GM19240 (cell line): ENCODE measurements around the gene AP5B1.

Experiments used
- DNase-seq: peaks from one replicate; pipeline ENCODE4 v3.0.0; 2011; ENCODE audit warnings: low spot score; ENCODE audit not compliant: insufficient read length

Gene AP5B1

GRCh38 chr11:65780770-65781151, at the start of gene AP5B1:
TSS of gene AP5B1 (minus strand) at chr11:65780976. CDS start at chr11:65780591, 385 bp downstream.
- DNase-seq: peak; percentile 84

- DNase-seq: no peak
Measured at GRCh38 chr11:65829459-65829858, 48.7 kb upstream of the AP5B1 start.

GRCh38 chr11:65826984-65827735, 46.4 kb upstream of the AP5B1 start:
- DNase-seq: no peak

GRCh38 chr11:65822776-65823528, 42.2 kb upstream of the AP5B1 start:
- no peak for DNase-seq

GRCh38 chr11:65821107-65821506, 40.3 kb upstream of the AP5B1 start:
- DNase-seq: no peak

GRCh38 chr11:65817835-65818680, 37.3 kb upstream of the AP5B1 start:
- peak; percentile 82 for DNase-seq

- no peak for DNase-seq
Measured at GRCh38 chr11:65817312-65817834, 36.6 kb upstream of the AP5B1 start.

- DNase-seq: no peak
Measured at GRCh38 chr11:65816696-65817095, 35.9 kb upstream of the AP5B1 start.

- DNase-seq: no peak
Measured at GRCh38 chr11:65814986-65815565, 34.3 kb upstream of the AP5B1 start.

- no peak for DNase-seq
Measured at GRCh38 chr11:65814131-65814985, 33.6 kb upstream of the AP5B1 start.

GRCh38 chr11:65811764-65812475, 31.1 kb upstream of the AP5B1 start:
- no peak for DNase-seq

GRCh38 chr11:65810046-65810868, 29.5 kb upstream of the AP5B1 start:
- no peak for DNase-seq

- no peak for DNase-seq
Measured at GRCh38 chr11:65809496-65809895, 28.7 kb upstream of the AP5B1 start.

GRCh38 chr11:65808744-65809341, 28.1 kb upstream of the AP5B1 start:
- DNase-seq: no peak

GRCh38 chr11:65806979-65807378, 26.2 kb upstream of the AP5B1 start:
- DNase-seq: no peak

GRCh38 chr11:65803797-65804492, 23.2 kb upstream of the AP5B1 start:
- DNase-seq: no peak

GRCh38 chr11:65802841-65803240, 22.1 kb upstream of the AP5B1 start:
- peak; percentile 60 for DNase-seq
